Measurements from ENCODE around the gene PUSL1. TPM values are rescaled to one million over a fixed set of nuclear protein-coding genes. Genes with fewer than 3 reads are reported as not detected.

PUSL1 gene
- total and polyA plus RNA-seq, 2 of the 13 experiments (the other 11 are each of a cell fraction or from before 2014, with no cell fraction given): 8.3 to 22.2 TPM

DNA sequence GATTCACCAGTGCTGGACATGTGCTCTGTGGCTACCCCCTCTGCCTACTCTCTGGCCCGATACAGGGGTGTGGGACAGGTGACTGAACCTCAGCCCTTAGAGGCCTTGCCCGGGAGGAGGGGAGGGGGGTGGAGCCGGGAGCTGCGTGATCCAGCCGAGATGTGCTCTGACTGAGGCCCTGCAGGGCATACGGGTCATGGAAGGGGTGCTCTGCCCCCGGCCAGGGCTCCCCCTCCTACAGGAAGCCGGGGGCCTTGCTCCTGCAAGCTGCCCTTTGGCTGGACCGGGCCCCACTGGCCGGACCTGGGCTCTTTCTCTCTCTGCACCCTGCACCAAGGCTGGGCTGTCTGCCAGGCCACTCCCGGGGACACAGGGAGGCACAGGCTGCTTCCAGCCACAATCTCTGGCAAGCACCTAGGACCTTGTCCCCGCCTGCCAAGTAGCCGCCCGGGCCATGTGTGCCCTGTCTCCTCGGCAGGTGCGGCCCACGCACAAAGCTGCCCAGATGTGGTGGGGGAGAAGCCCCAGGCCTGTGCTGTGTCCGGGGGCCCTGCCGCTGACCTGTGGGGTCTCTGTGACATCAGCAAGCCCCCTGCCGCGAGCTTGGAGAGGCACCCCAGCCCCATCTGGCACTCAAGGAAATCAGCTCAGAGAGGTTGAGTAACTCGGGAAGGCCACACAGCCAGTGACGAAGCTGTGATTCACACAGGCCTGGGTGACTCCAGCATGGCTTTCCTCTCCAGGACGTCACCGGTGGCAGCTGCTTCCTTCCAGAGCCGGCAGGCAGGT lies 26.7 kb upstream of the PUSL1 start (continued):
- TF ChIP-seq, protein P1, sequence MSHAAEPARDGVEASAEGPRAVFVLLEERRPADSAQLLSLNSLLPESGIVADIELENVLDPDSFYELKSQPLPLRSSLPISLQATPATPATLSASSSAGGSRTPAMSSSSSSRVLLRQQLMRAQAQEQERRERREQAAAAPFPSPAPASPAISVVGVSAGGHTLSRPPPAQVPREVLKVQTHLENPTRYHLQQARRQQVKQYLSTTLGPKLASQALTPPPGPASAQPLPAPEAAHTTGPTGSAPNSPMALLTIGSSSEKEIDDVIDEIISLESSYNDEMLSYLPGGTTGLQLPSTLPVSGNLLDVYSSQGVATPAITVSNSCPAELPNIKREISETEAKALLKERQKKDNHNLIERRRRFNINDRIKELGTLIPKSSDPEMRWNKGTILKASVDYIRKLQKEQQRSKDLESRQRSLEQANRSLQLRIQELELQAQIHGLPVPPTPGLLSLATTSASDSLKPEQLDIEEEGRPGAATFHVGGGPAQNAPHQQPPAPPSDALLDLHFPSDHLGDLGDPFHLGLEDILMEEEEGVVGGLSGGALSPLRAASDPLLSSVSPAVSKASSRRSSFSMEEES (CRISPR knock-in tag; IDR thresholded peaks at IDR 0.05): no peak; the same call in none of the 2 replicates
- TF ChIP-seq BRD4 (CRISPR knock-in tag; IDR thresholded peaks at IDR 0.05) (0 out of 2 replicates have a peak, but pooled peaks have one; percentile 4), NFIC (IDR thresholded peaks at IDR 0.05; ENCODE audit: low read length) (no peak), ZNF367 (CRISPR knock-in tag; IDR thresholded peaks at IDR 0.05; ENCODE audit: borderline replicate concordance) (no peak), ZSCAN31 (CRISPR knock-in tag; IDR thresholded peaks at IDR 0.05; ENCODE audit: low read depth) (peak; percentile 81), TBL1XR1 (IDR thresholded peaks at IDR 0.05; ENCODE audit: borderline replicate concordance, low read length, partially characterized antibody) (no peak), HOXD1 (CRISPR knock-in tag; IDR thresholded peaks at IDR 0.05) (0 out of 2 replicates have a peak, but pooled peaks have one; percentile 32), ZNF484 (CRISPR knock-in tag; IDR thresholded peaks at IDR 0.05; ENCODE audit: borderline replicate concordance, low read depth) (no peak), RBFOX2 (IDR thresholded peaks at IDR 0.05; ENCODE audit: low read depth, low read length) (peak; percentile 69), HNF4G (IDR thresholded peaks at IDR 0.05; ENCODE audit: borderline replicate concordance, low read depth, low read length) (peak; percentile 92), HNF4G (CRISPR knock-in tag; IDR thresholded peaks at IDR 0.05; ENCODE audit: borderline replicate concordance, low read depth) (peak; percentile 59; the same call in 1 of the 2 replicates), IKZF1 (IDR thresholded peaks at IDR 0.05) (no peak), KLF6 (CRISPR knock-in tag; IDR thresholded peaks at IDR 0.05) (no peak), ZNF790 (CRISPR knock-in tag; IDR thresholded peaks at IDR 0.05; ENCODE audit: borderline replicate concordance) (no peak), ZBTB42 (CRISPR knock-in tag; IDR thresholded peaks at IDR 0.05) (0 out of 2 replicates have a peak, but pooled peaks have one; percentile 73)
- TF ChIP-seq, protein P2, sequence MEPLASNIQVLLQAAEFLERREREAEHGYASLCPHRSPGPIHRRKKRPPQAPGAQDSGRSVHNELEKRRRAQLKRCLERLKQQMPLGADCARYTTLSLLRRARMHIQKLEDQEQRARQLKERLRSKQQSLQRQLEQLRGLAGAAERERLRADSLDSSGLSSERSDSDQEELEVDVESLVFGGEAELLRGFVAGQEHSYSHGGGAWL (CRISPR knock-in tag; IDR thresholded peaks at IDR 0.05): no peak; the same call in 1 of the 2 replicates
- TF ChIP-seq, protein P3, sequence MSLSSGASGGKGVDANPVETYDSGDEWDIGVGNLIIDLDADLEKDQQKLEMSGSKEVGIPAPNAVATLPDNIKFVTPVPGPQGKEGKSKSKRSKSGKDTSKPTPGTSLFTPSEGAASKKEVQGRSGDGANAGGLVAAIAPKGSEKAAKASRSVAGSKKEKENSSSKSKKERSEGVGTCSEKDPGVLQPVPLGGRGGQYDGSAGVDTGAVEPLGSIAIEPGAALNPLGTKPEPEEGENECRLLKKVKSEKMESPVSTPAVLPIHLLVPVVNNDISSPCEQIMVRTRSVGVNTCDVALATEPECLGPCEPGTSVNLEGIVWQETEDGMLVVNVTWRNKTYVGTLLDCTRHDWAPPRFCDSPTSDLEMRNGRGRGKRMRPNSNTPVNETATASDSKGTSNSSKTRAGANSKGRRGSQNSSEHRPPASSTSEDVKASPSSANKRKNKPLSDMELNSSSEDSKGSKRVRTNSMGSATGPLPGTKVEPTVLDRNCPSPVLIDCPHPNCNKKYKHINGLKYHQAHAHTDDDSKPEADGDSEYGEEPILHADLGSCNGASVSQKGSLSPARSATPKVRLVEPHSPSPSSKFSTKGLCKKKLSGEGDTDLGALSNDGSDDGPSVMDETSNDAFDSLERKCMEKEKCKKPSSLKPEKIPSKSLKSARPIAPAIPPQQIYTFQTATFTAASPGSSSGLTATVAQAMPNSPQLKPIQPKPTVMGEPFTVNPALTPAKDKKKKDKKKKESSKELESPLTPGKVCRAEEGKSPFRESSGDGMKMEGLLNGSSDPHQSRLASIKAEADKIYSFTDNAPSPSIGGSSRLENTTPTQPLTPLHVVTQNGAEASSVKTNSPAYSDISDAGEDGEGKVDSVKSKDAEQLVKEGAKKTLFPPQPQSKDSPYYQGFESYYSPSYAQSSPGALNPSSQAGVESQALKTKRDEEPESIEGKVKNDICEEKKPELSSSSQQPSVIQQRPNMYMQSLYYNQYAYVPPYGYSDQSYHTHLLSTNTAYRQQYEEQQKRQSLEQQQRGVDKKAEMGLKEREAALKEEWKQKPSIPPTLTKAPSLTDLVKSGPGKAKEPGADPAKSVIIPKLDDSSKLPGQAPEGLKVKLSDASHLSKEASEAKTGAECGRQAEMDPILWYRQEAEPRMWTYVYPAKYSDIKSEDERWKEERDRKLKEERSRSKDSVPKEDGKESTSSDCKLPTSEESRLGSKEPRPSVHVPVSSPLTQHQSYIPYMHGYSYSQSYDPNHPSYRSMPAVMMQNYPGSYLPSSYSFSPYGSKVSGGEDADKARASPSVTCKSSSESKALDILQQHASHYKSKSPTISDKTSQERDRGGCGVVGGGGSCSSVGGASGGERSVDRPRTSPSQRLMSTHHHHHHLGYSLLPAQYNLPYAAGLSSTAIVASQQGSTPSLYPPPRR (CRISPR knock-in tag; IDR thresholded peaks at IDR 0.05; ENCODE audit: borderline replicate concordance): peak; percentile 70
- TF ChIP-seq, protein P4, sequence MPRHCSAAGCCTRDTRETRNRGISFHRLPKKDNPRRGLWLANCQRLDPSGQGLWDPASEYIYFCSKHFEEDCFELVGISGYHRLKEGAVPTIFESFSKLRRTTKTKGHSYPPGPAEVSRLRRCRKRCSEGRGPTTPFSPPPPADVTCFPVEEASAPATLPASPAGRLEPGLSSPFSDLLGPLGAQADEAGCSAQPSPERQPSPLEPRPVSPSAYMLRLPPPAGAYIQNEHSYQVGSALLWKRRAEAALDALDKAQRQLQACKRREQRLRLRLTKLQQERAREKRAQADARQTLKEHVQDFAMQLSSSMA (CRISPR knock-in tag; IDR thresholded peaks at IDR 0.05): peak; percentile 84; the same call in 1 of the 2 replicates
- TF ChIP-seq, protein P5, sequence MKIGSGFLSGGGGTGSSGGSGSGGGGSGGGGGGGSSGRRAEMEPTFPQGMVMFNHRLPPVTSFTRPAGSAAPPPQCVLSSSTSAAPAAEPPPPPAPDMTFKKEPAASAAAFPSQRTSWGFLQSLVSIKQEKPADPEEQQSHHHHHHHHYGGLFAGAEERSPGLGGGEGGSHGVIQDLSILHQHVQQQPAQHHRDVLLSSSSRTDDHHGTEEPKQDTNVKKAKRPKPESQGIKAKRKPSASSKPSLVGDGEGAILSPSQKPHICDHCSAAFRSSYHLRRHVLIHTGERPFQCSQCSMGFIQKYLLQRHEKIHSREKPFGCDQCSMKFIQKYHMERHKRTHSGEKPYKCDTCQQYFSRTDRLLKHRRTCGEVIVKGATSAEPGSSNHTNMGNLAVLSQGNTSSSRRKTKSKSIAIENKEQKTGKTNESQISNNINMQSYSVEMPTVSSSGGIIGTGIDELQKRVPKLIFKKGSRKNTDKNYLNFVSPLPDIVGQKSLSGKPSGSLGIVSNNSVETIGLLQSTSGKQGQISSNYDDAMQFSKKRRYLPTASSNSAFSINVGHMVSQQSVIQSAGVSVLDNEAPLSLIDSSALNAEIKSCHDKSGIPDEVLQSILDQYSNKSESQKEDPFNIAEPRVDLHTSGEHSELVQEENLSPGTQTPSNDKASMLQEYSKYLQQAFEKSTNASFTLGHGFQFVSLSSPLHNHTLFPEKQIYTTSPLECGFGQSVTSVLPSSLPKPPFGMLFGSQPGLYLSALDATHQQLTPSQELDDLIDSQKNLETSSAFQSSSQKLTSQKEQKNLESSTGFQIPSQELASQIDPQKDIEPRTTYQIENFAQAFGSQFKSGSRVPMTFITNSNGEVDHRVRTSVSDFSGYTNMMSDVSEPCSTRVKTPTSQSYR (CRISPR knock-in tag; IDR thresholded peaks at IDR 0.05; ENCODE audit: borderline replicate concordance): no peak

All from HepG2 (cell line).